ENCODE measurements around the gene UNKL.
"Not testable (repeated sequence)": the region's sequence is repeated elsewhere in the genome, so short reads cannot be mapped to it uniquely, and the experiment has no call there.

UNKL gene

GRCh38 chr16:1335211-1335971 lies 79.1 kb downstream of the UNKL start:
- no peak for DNase-seq

GRCh38 chr16:1334739-1335138 lies 79.8 kb downstream of the UNKL start:
- DNase-seq = no peak

- no peak for DNase-seq
These were observed 80.4 kb downstream of the UNKL start for GRCh38 chr16:1333854-1334700.

- DNase-seq = no peak
These were observed 81.2 kb downstream of the UNKL start, which contains the start of gene BAIAP3 for GRCh38 chr16:1333149-1333812. Gene BAIAP3, plus strand, starts transcription at chr16:1333645. Its CDS starts 4,905 bp downstream, at chr16:1338550.

- no peak for DNase-seq
These were observed 81.8 kb downstream of the UNKL start for GRCh38 chr16:1332618-1333148.

- no peak for DNase-seq
These were observed 82.5 kb downstream of the UNKL start for GRCh38 chr16:1331712-1332617.

GRCh38 chr16:1330931-1331711 lies 83.4 kb downstream of the UNKL start:
- DNase-seq = no peak

- no peak for DNase-seq
These were observed 84.1 kb downstream of the UNKL start for GRCh38 chr16:1330260-1330914.

- DNase-seq = not testable (repeated sequence)
These were observed 85.5 kb downstream of the UNKL start for GRCh38 chr16:1328961-1329360.

GRCh38 chr16:1328136-1328535 lies 86.4 kb downstream of the UNKL start:
- DNase-seq = not testable (repeated sequence)

GRCh38 chr16:1327619-1327947 lies 86.9 kb downstream of the UNKL start:
- DNase-seq = no peak

GRCh38 chr16:1326946-1327618 lies 87.4 kb downstream of the UNKL start:
- no peak for DNase-seq

- no peak for DNase-seq
These were observed 88.1 kb downstream of the UNKL start for GRCh38 chr16:1326391-1326790.

GRCh38 chr16:1325673-1326371 lies 88.7 kb downstream of the UNKL start:
- no peak for DNase-seq

- no peak for DNase-seq
These were observed 89.2 kb downstream of the UNKL start for GRCh38 chr16:1325261-1325660.

- no peak for DNase-seq
These were observed 90.1 kb downstream of the UNKL start for GRCh38 chr16:1324286-1324826.

- no peak for DNase-seq
These were observed 90.9 kb downstream of the UNKL start for GRCh38 chr16:1323296-1324239.

- DNase-seq = no peak
These were observed 92.1 kb downstream of the UNKL start for GRCh38 chr16:1322407-1322806.

Measured in cerebellar nuclear complex (tissue), 1 donor.